ENCODE results near the gene CRADD. TPM values are rescaled to one million over a fixed set of nuclear protein-coding genes. Genes with fewer than 3 reads are reported as not detected.

CRADD gene
- total RNA-seq, 1 donor from 2014 or later, result not detected

DNA sequence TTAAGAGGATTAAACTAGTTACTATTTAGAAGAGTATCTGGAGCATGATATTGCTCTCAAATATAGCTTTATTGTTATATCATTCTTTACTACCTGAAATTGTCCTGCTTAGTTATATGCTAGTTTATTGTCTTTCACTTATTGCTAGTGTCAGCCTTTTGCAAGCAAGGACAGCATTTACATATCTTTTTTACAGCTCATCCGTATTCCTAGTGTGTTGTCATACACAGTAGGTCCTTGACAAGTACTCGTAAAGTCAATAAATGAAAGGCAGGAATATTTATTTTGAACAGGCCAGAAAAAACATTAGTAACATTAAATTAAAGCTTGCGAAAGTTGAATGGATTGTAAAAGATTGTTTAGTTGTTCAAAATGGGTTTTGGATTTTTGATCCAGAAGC lies 35.0 kb downstream of the CRADD start:
- intact Hi-C loops (cut with DNase I), result no loop called here
- peaks cover 0 to 17% of the 10 kb centered on the region in 2 donors for H3K4me1 ChIP-seq
- H3K9me3 ChIP-seq, result peaks cover 10 to 28% of the 10 kb centered on the region in 2 donors
- no peaks in the 10 kb centered on the region for H3K36me3 ChIP-seq
- TF ChIP-seq, protein P1, sequence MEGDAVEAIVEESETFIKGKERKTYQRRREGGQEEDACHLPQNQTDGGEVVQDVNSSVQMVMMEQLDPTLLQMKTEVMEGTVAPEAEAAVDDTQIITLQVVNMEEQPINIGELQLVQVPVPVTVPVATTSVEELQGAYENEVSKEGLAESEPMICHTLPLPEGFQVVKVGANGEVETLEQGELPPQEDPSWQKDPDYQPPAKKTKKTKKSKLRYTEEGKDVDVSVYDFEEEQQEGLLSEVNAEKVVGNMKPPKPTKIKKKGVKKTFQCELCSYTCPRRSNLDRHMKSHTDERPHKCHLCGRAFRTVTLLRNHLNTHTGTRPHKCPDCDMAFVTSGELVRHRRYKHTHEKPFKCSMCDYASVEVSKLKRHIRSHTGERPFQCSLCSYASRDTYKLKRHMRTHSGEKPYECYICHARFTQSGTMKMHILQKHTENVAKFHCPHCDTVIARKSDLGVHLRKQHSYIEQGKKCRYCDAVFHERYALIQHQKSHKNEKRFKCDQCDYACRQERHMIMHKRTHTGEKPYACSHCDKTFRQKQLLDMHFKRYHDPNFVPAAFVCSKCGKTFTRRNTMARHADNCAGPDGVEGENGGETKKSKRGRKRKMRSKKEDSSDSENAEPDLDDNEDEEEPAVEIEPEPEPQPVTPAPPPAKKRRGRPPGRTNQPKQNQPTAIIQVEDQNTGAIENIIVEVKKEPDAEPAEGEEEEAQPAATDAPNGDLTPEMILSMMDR (IDR thresholded peaks at IDR 0.05), result no peak
- peak overlapping the region; percentile 42 to 58 for H3K27ac ChIP-seq
- no peaks in the 10 kb centered on the region for H3K27me3 ChIP-seq
- no peak overlapping the region for H3K4me3 ChIP-seq
- DNase-seq (ENCODE audit: low spot score in 2 of 2), result no peak

DNA sequence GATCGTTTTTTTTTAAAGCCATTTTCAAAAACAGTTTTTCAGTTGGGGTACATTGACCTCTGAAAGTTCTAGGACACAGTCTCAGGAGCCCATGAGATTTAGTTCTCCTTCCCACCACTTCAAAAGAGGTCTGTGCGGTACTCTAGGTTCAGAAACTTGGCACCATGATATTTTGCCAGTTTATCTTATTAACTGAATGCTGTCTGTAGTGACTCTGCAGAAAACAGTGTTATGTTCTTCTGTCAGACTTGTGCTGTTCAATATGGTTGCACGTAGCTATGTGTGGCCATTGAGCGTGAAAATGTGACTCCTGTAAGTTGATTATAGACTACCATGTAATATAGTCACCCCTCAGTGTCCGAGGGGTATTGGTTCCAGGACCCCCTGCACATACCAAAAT lies 35.9 kb downstream of the CRADD start:
- Histone ChIP-seq H3K9me3 (peaks cover 10 to 22% of the 10 kb centered on the region in 2 donors), H3K4me1 (peaks cover 0 to 14% of the 10 kb centered on the region in 2 donors), H3K27ac (peak overlapping the region; percentile 42 to 58), H3K36me3 (no peaks in the 10 kb centered on the region), H3K27me3 (no peaks in the 10 kb centered on the region), H3K4me3 (no peak overlapping the region)
- intact Hi-C loops (cut with DNase I), result no loop called here
- DNase-seq (ENCODE audit: low spot score in 2 of 2), result no peak
- TF ChIP-seq, protein P1 (IDR thresholded peaks at IDR 0.05), result no peak

DNA sequence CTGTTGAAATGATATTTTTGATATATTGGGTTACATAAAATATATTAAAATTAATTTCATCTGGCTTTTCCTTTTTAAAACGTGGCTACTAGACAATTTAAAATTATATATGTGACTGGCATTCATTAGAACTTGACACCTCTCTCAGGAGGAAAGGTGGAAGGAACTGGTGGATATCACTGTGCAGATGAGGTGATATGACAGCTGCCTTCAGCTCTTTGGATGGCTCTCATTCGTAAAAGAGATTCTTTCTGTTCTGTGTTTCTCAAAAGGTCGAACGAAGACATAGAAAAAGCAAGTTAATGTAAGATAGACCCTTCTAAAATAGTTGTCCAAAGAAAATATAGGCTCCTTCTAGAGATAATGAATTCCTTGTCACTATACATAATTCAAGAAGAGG lies 36.6 kb downstream of the CRADD start:
- TF ChIP-seq, protein P1 (IDR thresholded peaks at IDR 0.05), result no peak
- intact Hi-C loops (cut with DNase I), result no loop called here
- no peak for DNase-seq (ENCODE audit: low spot score in 2 of 2)
- peaks cover 0 to 14% of the 10 kb centered on the region in 2 donors for H3K4me1 ChIP-seq
- H3K9me3 ChIP-seq, result peaks cover 10 to 15% of the 10 kb centered on the region in 2 donors
- no peaks in the 10 kb centered on the region for H3K36me3 ChIP-seq
- peak overlapping the region in 1 of 2 donors; percentile 42 for H3K27ac ChIP-seq
- H3K27me3 ChIP-seq, result no peaks in the 10 kb centered on the region
- H3K4me3 ChIP-seq, result no peak overlapping the region

DNA sequence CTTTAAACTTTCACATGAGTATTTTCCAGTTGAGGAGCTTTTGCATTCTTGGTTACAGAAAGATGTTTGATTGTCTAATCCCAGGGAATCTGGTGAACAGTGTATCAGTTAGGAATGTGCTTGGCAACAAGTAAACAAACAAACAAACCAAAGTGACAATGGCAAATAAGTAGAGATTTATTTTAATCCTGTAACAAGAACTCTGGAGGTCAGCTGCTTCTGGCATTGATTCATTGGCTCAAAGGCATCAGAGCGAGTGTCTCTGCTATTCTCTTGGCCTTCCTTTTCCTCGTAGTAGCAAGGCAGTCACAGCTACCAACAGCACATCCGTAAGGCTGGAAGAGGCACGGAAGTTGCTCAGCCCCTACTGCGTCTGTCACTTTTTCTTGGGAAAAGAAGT lies 37.2 kb downstream of the CRADD start:
- Histone ChIP-seq H3K4me1 (peaks cover 0 to 14% of the 10 kb centered on the region in 2 donors), H3K4me3 (no peak overlapping the region), H3K9me3 (peaks cover 8 to 9% of the 10 kb centered on the region in 2 donors), H3K36me3 (no peaks in the 10 kb centered on the region), H3K27ac (peak overlapping the region in 1 of 2 donors; percentile 42), H3K27me3 (no peaks in the 10 kb centered on the region)
- intact Hi-C loops (cut with DNase I), result no loop called here
- DNase-seq (ENCODE audit: low spot score in 2 of 2), result no peak
- TF ChIP-seq, protein P1 (IDR thresholded peaks at IDR 0.05), result no peak

DNA sequence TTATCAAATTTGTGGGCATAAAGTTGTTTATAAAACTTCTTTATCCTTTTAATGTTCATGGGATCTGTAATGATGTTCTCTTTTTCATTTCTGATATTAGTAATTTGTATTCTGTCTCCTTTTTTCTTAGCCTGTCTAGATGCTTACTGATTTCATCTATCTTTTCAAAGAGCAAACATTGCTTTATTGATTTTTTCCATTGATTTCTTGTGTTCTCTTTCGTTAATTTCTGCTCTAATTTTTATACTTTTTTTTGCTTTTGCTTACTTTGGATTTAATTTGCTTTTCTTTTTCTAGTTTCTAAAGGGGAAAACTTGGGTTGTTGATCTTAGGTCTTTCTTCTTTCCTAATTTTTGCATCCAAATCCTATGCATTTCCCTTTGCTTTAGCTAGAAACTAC lies 42.5 kb downstream of the CRADD start:
- DNase-seq (ENCODE audit: low spot score in 2 of 2), result no peak
- Histone ChIP-seq H3K4me1 (peaks cover 0 to under 1% of the 10 kb centered on the region in 2 donors), H3K9me3 (no peaks in the 10 kb centered on the region), H3K27me3 (no peaks in the 10 kb centered on the region), H3K27ac (no peak overlapping the region), H3K36me3 (no peaks in the 10 kb centered on the region), H3K4me3 (no peak overlapping the region)
- TF ChIP-seq, protein P1 (IDR thresholded peaks at IDR 0.05), result no peak
- intact Hi-C loops (cut with DNase I), result no loop called here

DNA sequence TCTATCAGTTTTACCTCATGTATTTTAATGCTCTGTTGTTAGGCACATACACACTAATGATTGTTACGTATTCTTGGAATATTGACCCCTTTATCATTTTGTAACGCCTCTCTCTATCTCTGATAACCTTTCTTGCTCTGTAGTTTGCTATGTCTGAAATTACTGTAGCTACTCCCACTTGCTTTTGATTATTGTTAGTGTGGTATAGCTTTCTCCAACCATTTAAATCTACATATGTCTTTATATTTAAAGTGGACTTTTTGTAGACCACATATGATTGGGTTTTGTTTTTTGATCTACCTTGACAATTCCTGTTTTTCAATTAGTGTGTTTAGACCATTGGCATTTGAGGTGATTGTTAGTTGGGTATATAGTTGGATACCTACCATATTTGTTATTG lies 43.4 kb downstream of the CRADD start:
- intact Hi-C loops (cut with DNase I), result no loop called here
- Histone ChIP-seq H3K27me3 (no peaks in the 10 kb centered on the region), H3K27ac (no peak overlapping the region), H3K4me1 (no peaks in the 10 kb centered on the region), H3K9me3 (no peaks in the 10 kb centered on the region), H3K4me3 (no peak overlapping the region), H3K36me3 (no peaks in the 10 kb centered on the region)
- DNase-seq (ENCODE audit: low spot score in 2 of 2), result no peak
- TF ChIP-seq, protein P1 (IDR thresholded peaks at IDR 0.05), result no peak
